ENCODE results near the gene SKAP2. TPM values are rescaled to one million over a fixed set of nuclear protein-coding genes. Genes with fewer than 3 reads are reported as not detected.

SKAP2 gene
- total and polyA plus RNA-seq, 7 experiments from 2014 or later, result 2.7 to 31.4 (median 3.1) TPM

DNA sequence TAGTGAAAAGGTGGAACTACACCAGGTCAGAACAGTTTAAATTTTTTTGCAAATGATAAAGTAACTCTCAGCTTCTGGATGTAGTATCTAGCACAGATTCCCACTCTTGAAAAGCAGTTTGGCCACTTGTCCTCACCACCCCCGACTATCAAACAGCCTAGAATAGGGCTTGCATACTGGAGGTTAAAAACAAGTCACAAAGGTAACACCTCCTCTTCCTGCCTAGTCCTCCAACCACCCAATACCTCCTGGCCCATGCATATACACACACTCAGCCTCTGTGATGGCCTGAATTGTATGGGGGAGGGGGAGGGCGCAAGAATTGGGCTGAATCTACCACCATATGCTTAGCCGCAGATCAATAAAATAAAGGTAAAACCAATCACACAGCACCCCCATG lies 5.7 kb downstream of the SKAP2 start:
- Histone ChIP-seq H3K4me3 (ENCODE audit: low read length) (no peak overlapping the region), H3K9me3 (ENCODE audit: control insufficient read depth in 2 of 3, low read length in 3 of 3) (no peaks in the 10 kb centered on the region), H3K4me1 (ENCODE audit: control insufficient read depth in 2 of 2, insufficient read depth in 2 of 2, low read length in 2 of 2) (no peaks in the 10 kb centered on the region), H3K27ac (ENCODE audit: low read depth, low read length) (no peak overlapping the region), H3K27me3 (ENCODE audit: control insufficient read depth in 2 of 2, insufficient read depth in 2 of 2, low read length in 2 of 2) (peaks cover 0 to 28% of the 10 kb centered on the region in 2 donors), H3K36me3 (ENCODE audit: control insufficient read depth in 2 of 3, insufficient read depth in 3 of 3, low read length in 3 of 3) (no peaks in the 10 kb centered on the region)
- DNase-seq (no peak), ATAC-seq (no peak)
- Mint-ChIP-seq H3K36me3 (no peaks in the 10 kb centered on the region), H3K27me3 (peaks cover 46 to 85% (median 58%) of the 10 kb centered on the region in 5 donors), H3K9me3 (peaks cover 0 to 15% (median 0%) of the 10 kb centered on the region in 11 donors), H3K27ac (no peak overlapping the region), H3K4me3 (no peak overlapping the region), H3K4me1 (peaks cover 0 to 17% (median 6%) of the 10 kb centered on the region in 7 donors)
- CTCF ChIA-PET, result no interaction called here
- intact Hi-C loops (cut with micrococcal nuclease), result loop anchor here in 1 of 2 donors (10.0 kb wide), 1 partner anchor 484 kb away; no protein-coding TSS in a partner anchor
- POLR2A ChIA-PET, result no interaction called here

DNA sequence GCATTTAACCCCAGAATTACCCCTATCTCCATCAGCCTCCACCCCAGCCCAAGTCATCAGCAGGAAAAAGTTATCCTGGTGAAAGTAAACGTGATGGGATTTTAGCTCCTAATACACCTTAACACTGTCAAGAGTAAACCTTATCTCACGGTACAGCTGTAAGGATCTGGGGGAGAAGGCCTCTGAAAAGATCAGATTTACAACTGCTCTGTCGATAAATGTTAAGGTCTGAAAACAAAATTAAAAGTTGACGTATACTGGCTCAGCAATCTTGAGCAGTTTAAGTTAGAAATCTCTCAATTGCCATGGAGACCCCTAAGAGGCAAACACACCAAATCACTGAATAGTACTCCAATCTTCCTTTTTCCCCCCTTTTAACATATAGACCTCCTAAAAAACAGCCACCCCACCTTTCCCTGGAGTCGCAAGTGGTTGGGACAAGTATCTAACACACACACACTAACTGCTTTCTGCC lies 6.1 kb downstream of the SKAP2 start:
- ChIA-PET CTCF (no interaction called here), POLR2A (no interaction called here)
- H3K9me3 Mint-ChIP-seq, result peaks cover 0 to 15% (median 0%) of the 10 kb centered on the region in 11 donors
- intact Hi-C loops (cut with micrococcal nuclease), result loop anchor here in 1 of 2 donors (10.0 kb wide), 1 partner anchor 483 kb away; no protein-coding TSS in a partner anchor
- peaks cover 0 to 13% (median 3%) of the 10 kb centered on the region in 7 donors for H3K4me1 Mint-ChIP-seq
- Histone ChIP-seq H3K36me3 (ENCODE audit: control insufficient read depth in 2 of 3, insufficient read depth in 3 of 3, low read length in 3 of 3) (no peaks in the 10 kb centered on the region), H3K27ac (ENCODE audit: low read depth, low read length) (no peak overlapping the region), H3K27me3 (ENCODE audit: control insufficient read depth in 2 of 2, insufficient read depth in 2 of 2, low read length in 2 of 2) (peaks cover 0 to 28% of the 10 kb centered on the region in 2 donors), H3K9me3 (ENCODE audit: control insufficient read depth in 2 of 3, low read length in 3 of 3) (no peaks in the 10 kb centered on the region), H3K4me3 (ENCODE audit: low read length) (no peak overlapping the region), H3K4me1 (ENCODE audit: control insufficient read depth in 2 of 2, insufficient read depth in 2 of 2, low read length in 2 of 2) (no peaks in the 10 kb centered on the region)
- H3K4me3 Mint-ChIP-seq, result peak overlapping the region in 1 of 10 donors; percentile 19
- ATAC-seq, result no peak
- no peak overlapping the region for H3K27ac Mint-ChIP-seq
- H3K36me3 Mint-ChIP-seq, result no peaks in the 10 kb centered on the region
- DNase-seq, result no peak
- H3K27me3 Mint-ChIP-seq, result peaks cover 47 to 82% (median 62%) of the 10 kb centered on the region in 5 donors

DNA sequence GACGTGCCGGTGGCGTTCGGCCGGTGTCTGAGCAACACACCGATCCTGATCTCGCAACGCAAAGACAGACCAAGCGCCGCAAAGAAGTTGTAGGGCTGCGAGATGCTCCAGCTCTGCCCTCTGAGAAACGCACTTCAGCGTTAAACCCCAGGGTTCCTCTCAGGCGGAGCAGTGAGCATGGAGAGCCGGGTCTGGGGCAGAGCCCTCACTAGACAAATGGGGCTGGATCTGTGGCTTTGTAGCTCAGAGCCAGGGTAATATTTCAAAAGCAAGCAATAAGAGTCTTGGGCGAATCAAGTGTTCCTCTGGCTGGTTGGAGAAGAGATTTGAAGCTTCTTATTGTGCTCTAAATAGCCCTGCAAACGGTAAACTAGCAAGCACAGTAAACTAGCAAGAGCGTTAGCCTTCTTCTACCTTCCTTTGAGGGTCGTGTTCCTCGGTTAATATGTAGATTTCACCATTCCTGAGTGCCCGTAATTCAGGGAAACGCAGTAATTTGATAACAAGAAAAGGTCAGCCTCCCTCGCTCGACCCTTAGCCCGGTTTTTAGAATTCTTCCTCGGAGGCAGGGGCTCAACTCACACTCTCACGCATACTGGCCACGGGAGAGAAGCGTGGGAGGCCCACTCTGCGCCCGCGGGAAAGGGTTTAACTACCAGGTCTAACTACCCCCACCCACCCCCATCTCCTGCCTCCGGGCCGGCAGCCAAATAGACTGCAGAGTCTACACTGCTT lies 6.7 kb downstream of the SKAP2 start:
- H3K9me3 ChIP-seq (ENCODE audit: control insufficient read depth in 2 of 3, low read length in 3 of 3), result no peaks in the 10 kb centered on the region
- CTCF ChIA-PET, result interaction anchor here (0.9 kb wide), 1 partner anchor 233 kb away, joined by 3 read pairs; no protein-coding TSS in a partner anchor
- H3K27me3 Mint-ChIP-seq, result peaks cover 50 to 77% (median 65%) of the 10 kb centered on the region in 5 donors
- peak overlapping the region in 1 of 9 donors; percentile 18 for H3K27ac Mint-ChIP-seq
- no peak overlapping the region for H3K4me3 ChIP-seq (ENCODE audit: low read length)
- ATAC-seq (peak; percentile 55), DNase-seq (peak in 2 of 9 donors; percentile 4)
- H3K4me1 ChIP-seq (ENCODE audit: control insufficient read depth in 2 of 2, insufficient read depth in 2 of 2, low read length in 2 of 2), result no peaks in the 10 kb centered on the region
- peaks cover 0 to 13% (median 3%) of the 10 kb centered on the region in 7 donors for H3K4me1 Mint-ChIP-seq
- H3K9me3 Mint-ChIP-seq, result peaks cover 0 to 15% (median 0%) of the 10 kb centered on the region in 11 donors
- intact Hi-C loops (cut with micrococcal nuclease), result loop anchor here in 1 of 2 donors (10.0 kb wide), 1 partner anchor 483 kb away; no protein-coding TSS in a partner anchor
- no peaks in the 10 kb centered on the region for H3K36me3 Mint-ChIP-seq
- peak overlapping the region in 5 of 10 donors; percentile 23 to 70 (median 30) for H3K4me3 Mint-ChIP-seq
- H3K27ac ChIP-seq (ENCODE audit: low read depth, low read length), result no peak overlapping the region
- no peaks in the 10 kb centered on the region for H3K36me3 ChIP-seq (ENCODE audit: control insufficient read depth in 2 of 3, insufficient read depth in 3 of 3, low read length in 3 of 3)
- peaks cover 0 to 28% of the 10 kb centered on the region in 2 donors for H3K27me3 ChIP-seq (ENCODE audit: control insufficient read depth in 2 of 2, insufficient read depth in 2 of 2, low read length in 2 of 2)
- POLR2A ChIA-PET, result no interaction called here

DNA sequence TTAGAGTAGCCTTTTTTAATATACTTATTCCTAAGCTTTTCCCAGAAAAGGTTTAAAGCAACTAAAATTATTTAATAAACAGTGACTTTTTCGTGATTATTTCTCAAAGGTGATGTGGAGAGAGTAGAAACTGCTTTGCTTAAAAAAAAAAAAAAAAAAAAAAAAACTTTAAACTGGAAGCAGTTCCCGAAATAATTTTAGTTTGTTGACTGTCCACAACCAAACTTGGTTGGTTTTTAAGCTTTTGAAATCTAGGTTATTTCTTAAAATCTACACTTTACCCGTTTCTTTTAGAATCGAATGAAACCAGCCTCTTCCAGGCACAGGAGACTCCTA lies 7.3 kb downstream of the SKAP2 start:
- intact Hi-C loops (cut with micrococcal nuclease), result loop anchor here in 1 of 2 donors (10.0 kb wide), 1 partner anchor 482 kb away; no protein-coding TSS in a partner anchor
- peaks cover 0 to 13% (median 3%) of the 10 kb centered on the region in 7 donors for H3K4me1 Mint-ChIP-seq
- Histone ChIP-seq H3K4me3 (ENCODE audit: low read length) (no peak overlapping the region), H3K4me1 (ENCODE audit: control insufficient read depth in 2 of 2, insufficient read depth in 2 of 2, low read length in 2 of 2) (no peaks in the 10 kb centered on the region), H3K27ac (ENCODE audit: low read depth, low read length) (no peak overlapping the region), H3K9me3 (ENCODE audit: control insufficient read depth in 2 of 3, low read length in 3 of 3) (no peaks in the 10 kb centered on the region), H3K27me3 (ENCODE audit: control insufficient read depth in 2 of 2, insufficient read depth in 2 of 2, low read length in 2 of 2) (peaks cover 0 to 28% of the 10 kb centered on the region in 2 donors), H3K36me3 (ENCODE audit: control insufficient read depth in 2 of 3, insufficient read depth in 3 of 3, low read length in 3 of 3) (no peaks in the 10 kb centered on the region)
- H3K27me3 Mint-ChIP-seq, result peaks cover 50 to 77% (median 65%) of the 10 kb centered on the region in 5 donors
- ChIA-PET POLR2A (no interaction called here), CTCF (interaction anchor here (0.9 kb wide), 1 partner anchor 234 kb away, joined by 3 read pairs; no protein-coding TSS in a partner anchor)
- no peaks in the 10 kb centered on the region for H3K36me3 Mint-ChIP-seq
- peak overlapping the region in 4 of 10 donors; percentile 29 to 70 (median 32) for H3K4me3 Mint-ChIP-seq
- H3K9me3 Mint-ChIP-seq, result peaks cover 0 to 15% (median 0%) of the 10 kb centered on the region in 11 donors
- no peak for ATAC-seq
- DNase-seq, result no peak
- no peak overlapping the region for H3K27ac Mint-ChIP-seq

DNA sequence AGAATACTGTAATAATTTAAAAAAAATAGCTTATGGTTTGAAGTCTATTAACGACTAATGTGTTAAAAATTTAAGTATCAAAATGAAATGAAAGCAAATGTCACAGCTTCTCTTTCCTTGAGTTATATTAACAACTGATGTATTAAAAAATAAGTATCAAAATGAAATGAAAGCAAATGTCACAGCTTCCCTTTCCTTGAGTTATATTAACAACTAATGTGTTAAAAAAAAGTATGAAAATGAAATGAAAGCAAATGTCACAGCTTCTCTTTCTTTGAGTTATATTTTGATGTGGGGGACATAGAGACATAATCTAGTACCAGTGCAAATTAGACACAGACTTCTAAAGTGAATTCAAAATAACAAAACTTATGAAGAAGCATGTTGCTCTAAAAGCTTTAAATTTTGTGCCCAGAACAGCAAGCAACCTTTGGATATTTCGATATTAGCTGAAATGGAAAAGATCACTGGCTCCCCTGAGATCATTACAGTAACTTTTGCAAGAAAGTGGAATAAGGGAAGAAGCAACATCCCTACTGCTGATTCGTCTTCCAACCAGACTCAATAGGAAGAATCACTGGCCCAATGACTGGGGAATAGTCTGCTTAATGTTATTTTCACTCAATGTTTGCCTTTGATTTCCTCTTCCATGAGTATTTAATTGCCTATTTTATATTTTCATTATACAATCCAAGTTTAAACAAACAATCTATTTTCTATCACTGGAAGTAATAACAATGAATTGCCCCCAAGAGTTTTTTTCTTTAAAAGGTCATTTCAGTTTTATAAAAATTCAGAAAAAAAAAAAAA lies 8.0 kb downstream of the SKAP2 start:
- H3K9me3 ChIP-seq (ENCODE audit: control insufficient read depth in 2 of 3, low read length in 3 of 3), result no peaks in the 10 kb centered on the region
- intact Hi-C loops (cut with micrococcal nuclease), result loop anchor here in 1 of 2 donors (10.0 kb wide), 1 partner anchor 482 kb away; no protein-coding TSS in a partner anchor
- H3K27me3 Mint-ChIP-seq, result peaks cover 47 to 72% (median 59%) of the 10 kb centered on the region in 5 donors
- H3K27me3 ChIP-seq (ENCODE audit: control insufficient read depth in 2 of 2, insufficient read depth in 2 of 2, low read length in 2 of 2), result peaks cover 0 to 28% of the 10 kb centered on the region in 2 donors
- peaks cover 0 to 13% (median 3%) of the 10 kb centered on the region in 7 donors for H3K4me1 Mint-ChIP-seq
- no peak for DNase-seq
- no peaks in the 10 kb centered on the region for H3K36me3 ChIP-seq (ENCODE audit: control insufficient read depth in 2 of 3, insufficient read depth in 3 of 3, low read length in 3 of 3)
- no peaks in the 10 kb centered on the region for H3K4me1 ChIP-seq (ENCODE audit: control insufficient read depth in 2 of 2, insufficient read depth in 2 of 2, low read length in 2 of 2)
- POLR2A ChIA-PET, result no interaction called here
- no peak overlapping the region for H3K27ac ChIP-seq (ENCODE audit: low read depth, low read length)
- H3K4me3 Mint-ChIP-seq, result peak overlapping the region in 1 of 10 donors; percentile 21
- CTCF ChIA-PET, result no interaction called here
- no peak for ATAC-seq
- H3K27ac Mint-ChIP-seq, result no peak overlapping the region
- H3K4me3 ChIP-seq (ENCODE audit: low read length), result no peak overlapping the region
- no peaks in the 10 kb centered on the region for H3K36me3 Mint-ChIP-seq
- peaks cover 0 to 15% (median 0%) of the 10 kb centered on the region in 11 donors for H3K9me3 Mint-ChIP-seq
